ENCODE measurements around the gene PDXK.

PDXK gene

GRCh38 chr21:43719748-43720538 lies 1.0 kb downstream of the PDXK start:
- peak overlapping the region; percentile 100 for H3K4me3 ChIP-seq (ENCODE audit: low read depth, low read length)
- no peak for TF ChIP-seq CTCF (IDR thresholded peaks at IDR 0.05; ENCODE audit: borderline replicate concordance, insufficient read depth, low read depth, low read length)

- H3K4me3 ChIP-seq (ENCODE audit: low read depth, low read length): peak overlapping the region; percentile 100
- no peak for TF ChIP-seq CTCF (IDR thresholded peaks at IDR 0.05; ENCODE audit: borderline replicate concordance, insufficient read depth, low read depth, low read length)
These were observed 1.7 kb downstream of the PDXK start for GRCh38 chr21:43720539-43721166.

- no peak for TF ChIP-seq CTCF (IDR thresholded peaks at IDR 0.05; ENCODE audit: borderline replicate concordance, insufficient read depth, low read depth, low read length)
- H3K4me3 ChIP-seq (ENCODE audit: low read depth, low read length): no peak overlapping the region
These were observed 2.3 kb downstream of the PDXK start for GRCh38 chr21:43721206-43721605.

- no peak overlapping the region for H3K4me3 ChIP-seq (ENCODE audit: low read depth, low read length)
These were observed 3.0 kb downstream of the PDXK start for GRCh38 chr21:43721939-43722338.

GRCh38 chr21:43723648-43724047 lies 4.7 kb downstream of the PDXK start:
- H3K4me3 ChIP-seq (ENCODE audit: low read depth, low read length): no peak overlapping the region
- TF ChIP-seq CTCF (IDR thresholded peaks at IDR 0.05; ENCODE audit: borderline replicate concordance, insufficient read depth, low read depth, low read length): no peak

More at GRCh38 chr21:43721939-43722338, 3.0 kb downstream of the PDXK start:
- no peak for TF ChIP-seq CTCF (IDR thresholded peaks at IDR 0.05; ENCODE audit: borderline replicate concordance, insufficient read depth, low read depth, low read length)

GRCh38 chr21:43726686-43727518 lies 8.0 kb downstream of the PDXK start:
- no peak for TF ChIP-seq CTCF (IDR thresholded peaks at IDR 0.05; ENCODE audit: borderline replicate concordance, insufficient read depth, low read depth, low read length)
- no peak overlapping the region for H3K4me3 ChIP-seq (ENCODE audit: low read depth, low read length)

All from GM12875 (cell line).